ENCODE data around the gene FHOD1. TPM values are rescaled to one million over a fixed set of nuclear protein-coding genes. Genes with fewer than 3 reads are reported as not detected.

The FHOD1 gene
- polyA plus RNA-seq, 1 experiment: 21.2 TPM

DNA sequence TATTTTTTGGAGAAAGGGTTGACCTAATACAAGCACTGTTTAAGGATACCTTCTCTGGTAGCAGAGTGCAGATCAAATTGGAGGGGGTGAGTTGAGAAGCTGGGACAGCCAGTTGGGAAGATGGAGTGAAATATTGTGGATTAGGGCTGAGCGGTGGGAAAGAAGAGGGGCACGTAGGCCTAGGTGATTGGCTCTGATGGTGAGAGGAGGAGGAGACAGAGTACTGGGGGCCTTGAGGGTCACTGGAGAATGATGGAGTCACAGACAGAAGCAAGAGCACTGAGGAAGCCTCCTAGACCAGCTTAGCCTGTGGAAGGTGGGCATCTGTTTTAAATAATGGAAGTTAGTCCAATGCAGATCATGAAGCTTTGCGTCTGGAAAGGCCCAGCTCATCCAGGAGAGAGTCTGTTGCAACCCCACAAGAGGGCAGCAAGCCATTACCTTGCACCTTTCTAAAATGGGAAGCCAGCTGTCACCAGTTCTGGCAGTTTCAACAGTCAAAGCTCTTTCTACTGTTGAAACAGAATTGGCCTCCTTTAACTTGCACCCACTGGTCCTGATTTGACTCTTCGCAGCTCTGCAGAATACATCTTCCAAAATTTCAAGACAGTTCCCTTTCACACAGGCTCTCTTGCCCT lies 13.3 kb upstream of the FHOD1 start:
- CTCF ChIA-PET: interaction anchor here (0.6 to 2.2 kb wide), 27 partner anchors 9 to 316 kb away, joined by 3 to 37 read pairs (median 5); partner anchors contain the start of genes FHOD1, SLC9A5, TPPP3 and ZDHHC1
- Histone ChIP-seq H3K27me3 (ENCODE audit: control insufficient read depth, insufficient read depth, low read length) (no peaks in the 10 kb centered on the region), H3K4me3 (ENCODE audit: low read depth, low read length) (no peak overlapping the region), H3K9me3 (ENCODE audit: control insufficient read depth, insufficient read depth, low read length) (no peaks in the 10 kb centered on the region; the same call in 1 of the 2 replicates), H3K27ac (ENCODE audit: low read depth, low read length) (no peak overlapping the region)
- no peak for DNase-seq (ENCODE audit: low read depth, low spot score)
- TF ChIP-seq CTCF (IDR thresholded peaks at IDR 0.05; ENCODE audit: low read depth, low read length): peak; percentile 82
- POLR2A ChIA-PET: interaction anchor here (0.5 to 1.3 kb wide), 6 partner anchors 25 to 168 kb away, joined by 3 to 4 read pairs (median 4); partner anchors contain the start of gene TPPP3

DNA sequence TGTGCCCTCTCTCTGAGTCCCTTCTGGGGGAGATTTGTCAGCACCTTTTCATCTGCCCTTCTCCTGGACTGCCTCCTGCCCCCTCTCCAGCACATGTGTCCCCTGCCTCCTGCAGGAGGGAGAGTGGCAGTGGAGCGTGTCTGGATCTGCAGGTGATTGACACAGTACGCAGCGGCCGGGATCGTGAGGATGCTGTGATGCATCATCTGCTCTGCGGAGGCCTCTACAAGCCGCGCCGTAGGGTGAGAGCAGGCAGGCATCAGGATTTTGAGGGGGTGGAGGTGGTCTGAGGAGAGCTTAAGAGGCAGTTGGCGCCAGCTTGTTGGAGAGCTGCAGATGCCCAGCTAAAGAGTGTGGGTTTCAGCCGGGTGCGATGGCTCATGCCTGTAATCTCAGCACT lies 12.4 kb upstream of the FHOD1 start:
- POLR2A ChIA-PET: no interaction called here
- CTCF ChIA-PET: interaction anchor here (0.7 to 2.2 kb wide), 17 partner anchors 11 to 206 kb away, joined by 3 to 37 read pairs (median 8); partner anchors contain the start of genes FHOD1, SLC9A5, TPPP3 and ZDHHC1
- no peak for TF ChIP-seq CTCF (IDR thresholded peaks at IDR 0.05; ENCODE audit: low read depth, low read length)
- Histone ChIP-seq H3K4me3 (ENCODE audit: low read depth, low read length) (no peak overlapping the region), H3K9me3 (ENCODE audit: control insufficient read depth, insufficient read depth, low read length) (no peaks in the 10 kb centered on the region; the same call in 1 of the 2 replicates), H3K27ac (ENCODE audit: low read depth, low read length) (no peak overlapping the region), H3K27me3 (ENCODE audit: control insufficient read depth, insufficient read depth, low read length) (no peaks in the 10 kb centered on the region)
- DNase-seq (ENCODE audit: low read depth, low spot score): no peak

DNA sequence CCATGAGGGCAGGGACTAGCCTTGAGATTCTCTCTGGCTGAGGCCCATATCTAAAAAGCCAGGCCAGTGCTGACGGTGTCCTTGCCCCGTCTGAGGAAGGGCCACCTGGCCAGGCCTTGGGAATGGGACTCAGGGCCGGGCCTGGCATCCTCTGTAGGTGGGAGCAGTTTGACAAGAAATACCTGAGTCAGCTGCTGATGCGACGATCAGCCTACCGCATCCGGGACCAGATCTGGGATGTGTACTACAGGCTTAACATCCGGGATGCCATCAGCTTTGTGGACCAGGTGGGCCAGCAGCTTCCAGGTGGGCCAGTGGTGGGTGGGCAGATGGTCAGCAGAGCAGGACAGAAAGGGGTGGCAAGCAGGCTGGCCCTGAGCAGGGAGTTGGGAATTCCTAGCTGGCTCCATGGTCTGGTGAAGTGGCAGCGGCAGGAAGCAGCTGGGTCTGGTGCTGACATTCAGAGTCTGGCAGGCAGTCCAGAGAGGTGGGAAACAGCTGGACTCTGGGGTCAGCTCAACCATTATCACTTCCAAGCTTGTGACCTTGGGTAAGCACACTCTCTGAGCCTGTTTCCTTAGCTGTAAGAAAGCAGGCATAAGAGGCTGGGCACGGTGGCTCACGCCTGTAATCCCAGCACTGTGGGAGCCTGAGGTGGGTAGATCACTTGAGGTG lies 11.0 kb upstream of the FHOD1 start:
- POLR2A ChIA-PET: interaction anchor here (0.6 kb wide), 1 partner anchor 81 kb away, joined by 5 read pairs; no protein-coding TSS in a partner anchor
- TF ChIP-seq CTCF (IDR thresholded peaks at IDR 0.05; ENCODE audit: low read depth, low read length): no peak
- H3K9me3 ChIP-seq (ENCODE audit: control insufficient read depth, insufficient read depth, low read length): no peaks in the 10 kb centered on the region; the same call in 1 of the 2 replicates

DNA sequence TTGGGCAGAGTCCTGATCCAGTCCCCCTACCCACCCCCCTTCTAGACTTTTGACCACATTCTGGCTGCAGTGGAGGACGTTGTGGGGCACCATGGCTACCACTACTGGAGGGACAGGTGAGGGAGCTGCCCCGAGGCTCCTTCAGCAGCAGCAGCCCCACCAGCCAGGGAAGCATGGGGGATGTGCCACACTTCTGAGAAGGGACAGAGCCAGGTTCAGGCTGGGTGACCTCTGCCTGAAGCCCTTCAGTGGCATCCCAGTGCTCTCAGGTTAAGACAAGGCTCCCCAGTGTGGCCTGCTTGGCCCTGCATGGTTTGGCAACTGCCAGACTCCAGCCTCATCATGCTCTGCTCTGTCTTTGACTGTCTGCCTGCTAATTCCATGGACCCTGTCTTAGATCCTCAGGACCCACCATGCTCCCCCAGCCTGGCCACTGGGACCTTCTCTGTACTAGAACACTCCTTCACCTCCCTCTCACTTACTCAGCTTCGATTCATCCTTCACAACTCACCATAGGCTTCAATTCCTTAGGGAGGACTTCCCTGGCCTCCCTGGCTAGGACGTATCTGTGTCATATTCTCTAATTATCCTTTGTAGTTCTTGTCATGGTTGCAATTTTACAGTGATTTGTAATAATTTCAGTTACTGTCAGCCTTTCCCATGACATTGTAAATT lies 10.3 kb upstream of the FHOD1 start:
- POLR2A ChIA-PET: no interaction called here
- H3K9me3 ChIP-seq (ENCODE audit: control insufficient read depth, insufficient read depth, low read length): no peaks in the 10 kb centered on the region; the same call in 1 of the 2 replicates
- no peak overlapping the region for H3K27ac ChIP-seq (ENCODE audit: low read depth, low read length)
- no peak for DNase-seq (ENCODE audit: low read depth, low spot score)
- H3K4me3 ChIP-seq (ENCODE audit: low read depth, low read length): no peak overlapping the region
- CTCF ChIA-PET: no interaction called here
- TF ChIP-seq CTCF (IDR thresholded peaks at IDR 0.05; ENCODE audit: low read depth, low read length): no peak
- no peaks in the 10 kb centered on the region for H3K27me3 ChIP-seq (ENCODE audit: control insufficient read depth, insufficient read depth, low read length)

More for the DNA sequence above, 11.0 kb upstream of the FHOD1 start:
- Histone ChIP-seq H3K4me3 (ENCODE audit: low read depth, low read length) (no peak overlapping the region), H3K27ac (ENCODE audit: low read depth, low read length) (no peak overlapping the region), H3K27me3 (ENCODE audit: control insufficient read depth, insufficient read depth, low read length) (no peaks in the 10 kb centered on the region)
- CTCF ChIA-PET: no interaction called here
- no peak for DNase-seq (ENCODE audit: low read depth, low spot score)
